H9 (cell line): ENCODE data around the gene GPRC5A. TPM values are rescaled to one million over a fixed set of nuclear protein-coding genes. Genes with fewer than 3 reads are reported as not detected.

ENCODE experiments used
- DNase-seq: peaks from one replicate; pipeline ENCODE4 v3.0.0-alpha.2; 2017
- H2AFZ ChIP-seq: one replicate; pipeline ENCODE4 v1.6.1; 2013; ENCODE audit warnings: mild to moderate bottlenecking, low read length, control low read depth, moderate library complexity
- H2AK5ac ChIP-seq: 2 replicates; pipeline ENCODE4 v1.6.1; 2013; ENCODE audit warnings: low read length, control low read depth, mixed read lengths; ENCODE audit not compliant: insufficient read length
- H2BK120ac ChIP-seq: one replicate; pipeline ENCODE4 v1.6.1; 2013; ENCODE audit warnings: low read depth, mild to moderate bottlenecking, low read length, control low read depth, inconsistent platforms; ENCODE audit not compliant: poor library complexity, severe bottlenecking
- H2BK12ac ChIP-seq: 2 replicates; pipeline ENCODE4 v1.6.1; 2013; ENCODE audit warnings: low read length, control low read depth, mixed read lengths, low read depth; ENCODE audit not compliant: insufficient read length
- H2BK15ac ChIP-seq: 2 replicates; pipeline ENCODE4 v1.6.1; 2013; ENCODE audit warnings: low read depth, low read length, control low read depth
- H2BK20ac ChIP-seq: one replicate; pipeline ENCODE4 v1.6.1; 2013; ENCODE audit warnings: low read depth, mild to moderate bottlenecking, low read length, control low read depth, inconsistent platforms; ENCODE audit not compliant: poor library complexity, severe bottlenecking
- H2BK5ac ChIP-seq: 2 replicates; pipeline ENCODE4 v1.6.1; 2013; ENCODE audit warnings: low read length, control low read depth, mixed read lengths; ENCODE audit not compliant: insufficient read length
- H3K14ac ChIP-seq: 2 replicates; pipeline ENCODE4 v1.6.1; 2013; ENCODE audit warnings: low read length, control low read depth; ENCODE audit not compliant: insufficient read depth
- H3K18ac ChIP-seq: 2 replicates; pipeline ENCODE4 v1.6.1; 2013; ENCODE audit warnings: low read depth, mild to moderate bottlenecking, mixed read lengths, low read length, control low read depth; ENCODE audit not compliant: insufficient read length
- H3K23ac ChIP-seq: 2 replicates; pipeline ENCODE4 v1.6.1; 2013; ENCODE audit warnings: low read length, control low read depth, mixed read lengths, low read depth; ENCODE audit not compliant: insufficient read length
- H3K23me2 ChIP-seq: 2 replicates; pipeline ENCODE4 v1.6.1; 2013; ENCODE audit warnings: low read depth, mild to moderate bottlenecking, mixed read lengths, low read length, control low read depth; ENCODE audit not compliant: insufficient read length, poor library complexity, severe bottlenecking
- H3K27ac ChIP-seq: 2 replicates; pipeline ENCODE4 v1.5.1; 2013; ENCODE audit warnings: low read length, control low read depth, mixed read lengths, low read depth; ENCODE audit not compliant: insufficient read length
- H3K27me3 ChIP-seq: 2 replicates; pipeline ENCODE4 v1.6.1; 2013; ENCODE audit warnings: low read length, control low read depth, inconsistent platforms; ENCODE audit not compliant: insufficient read depth
- H3K4ac ChIP-seq: 2 replicates; pipeline ENCODE4 v1.6.1; 2013; ENCODE audit warnings: low read depth, mild to moderate bottlenecking, control low read depth, inconsistent platforms, low read length, moderate library complexity
- H3K4me1 ChIP-seq: 2 replicates; pipeline ENCODE4 v1.6.1; 2013; ENCODE audit warnings: low read length, control low read depth, inconsistent platforms; ENCODE audit not compliant: insufficient read depth
- H3K4me2 ChIP-seq: 2 replicates; pipeline ENCODE4 v1.6.1; 2013; ENCODE audit warnings: low read length, control low read depth, mixed read lengths; ENCODE audit not compliant: insufficient read length, insufficient read depth
- H3K56ac ChIP-seq: 2 replicates; pipeline ENCODE4 v1.6.1; 2013; ENCODE audit warnings: low read depth, mild to moderate bottlenecking, mixed read lengths, low read length, control low read depth; ENCODE audit not compliant: insufficient read length
- H3K79me1 ChIP-seq: 2 replicates; pipeline ENCODE4 v1.6.1; 2013; ENCODE audit warnings: low read depth, mild to moderate bottlenecking, moderate library complexity, low read length, control low read depth, inconsistent platforms; ENCODE audit not compliant: insufficient read depth, poor library complexity, severe bottlenecking
- H3K79me2 ChIP-seq: 2 replicates; pipeline ENCODE4 v1.6.1; 2013; ENCODE audit warnings: low read length, control low read depth, inconsistent platforms; ENCODE audit not compliant: insufficient read depth
- H3K9ac ChIP-seq: 2 replicates; pipeline ENCODE4 v1.6.1; 2013; ENCODE audit warnings: low read length, control low read depth, mixed read lengths; ENCODE audit not compliant: insufficient read length; ENCODE audit errors: extremely low read depth
- H3K9me3 ChIP-seq: one replicate; pipeline ENCODE4 v1.6.1; 2013; ENCODE audit warnings: low read depth, low read length, inconsistent platforms; ENCODE audit not compliant: control insufficient read depth
- H3T11ph ChIP-seq: one replicate; pipeline ENCODE4 v1.6.1; 2013; ENCODE audit warnings: mild to moderate bottlenecking, low read length, control low read depth, inconsistent platforms
- H4K20me1 ChIP-seq: one replicate; pipeline ENCODE4 v1.6.1; 2013; ENCODE audit not compliant: control insufficient read depth, insufficient read length, insufficient read depth
- H4K5ac ChIP-seq: 2 replicates; pipeline ENCODE4 v1.6.1; 2013; ENCODE audit warnings: low read depth, mild to moderate bottlenecking, mixed read lengths, low read length, control low read depth; ENCODE audit not compliant: insufficient read length
- H4K8ac ChIP-seq: replicated peaks from 2 replicates; pipeline ENCODE4 v1.6.1; 2013; ENCODE audit warnings: low read length, control low read depth, mixed read lengths, low read depth; ENCODE audit not compliant: insufficient read length
- H4K91ac ChIP-seq: 2 replicates; pipeline ENCODE4 v1.6.1; 2013; ENCODE audit warnings: low read depth, mild to moderate bottlenecking, moderate library complexity, mixed read lengths, low read length, control low read depth; ENCODE audit not compliant: insufficient read length
- H3K27ac Mint-ChIP-seq, 3 experiments: 2 replicates in 2 of 3; 3 replicates in 1 of 3; pipeline ENCODE4 v1.8.0; 2020 to 2021; ENCODE audit warnings: mixed read lengths in 3 of 3, mild to moderate bottlenecking in 1 of 3, moderate library complexity in 1 of 3
- H3K27me3 Mint-ChIP-seq: 2 replicates; pipeline ENCODE4 v1.8.0; 2021; ENCODE audit warnings: low read depth, mild to moderate bottlenecking, moderate library complexity, mixed read lengths
- H3K36me3 Mint-ChIP-seq, 3 experiments: 2 replicates in 2 of 3; 3 replicates in 1 of 3; pipeline ENCODE4 v1.8.0; 2020 to 2021; ENCODE audit warnings: low read depth in 3 of 3, mixed read lengths in 3 of 3; ENCODE audit not compliant: insufficient read depth in 1 of 3
- H3K4me1 Mint-ChIP-seq, 2 experiments: 2 replicates each; pipeline ENCODE4 v1.8.0; 2020; ENCODE audit warnings: mixed read lengths in 2 of 2
- H3K4me3 Mint-ChIP-seq, 2 experiments: 2 replicates in 1 of 2; 3 replicates in 1 of 2; pipeline ENCODE4 v1.8.0; 2020 to 2021; ENCODE audit warnings: mild to moderate bottlenecking in 2 of 2, mixed read lengths in 2 of 2, moderate library complexity in 1 of 2
- H3K9me3 Mint-ChIP-seq, 2 experiments: 2 replicates in 1 of 2; 3 replicates in 1 of 2; pipeline ENCODE4 v1.8.0; 2020; ENCODE audit warnings: mild to moderate bottlenecking in 2 of 2, mixed read lengths in 2 of 2, moderate library complexity in 1 of 2
- CTCF ChIP-seq: fragments of 200-600 bp; sonication (generic); conservative IDR thresholded peaks from 3 replicates; pipeline ENCODE4 v1.8.0; 2021; ENCODE audit warnings: antibody characterized with exemption, mild to moderate bottlenecking
- WGBS: extraction: QIAGEN DNeasy Blood & Tissue Kit; methylation state at CpG from one replicate; pipeline ENCODE4 v1.1.7; 2013; ENCODE audit warnings: missing lambda C conversion rate, low lambda C conversion rate, mixed read lengths; ENCODE audit not compliant: insufficient read length; ENCODE audit errors: extremely low coverage; 5-methylcytosine and 5-hydroxymethylcytosine counted together
- total RNA-seq: library from RNA; stranded (reverse); gene quantifications from 2 replicates; pipeline ENCODE4 v1.2.1, GENCODE V29; 2021

GPRC5A gene
- total RNA-seq, 1 experiment from 2014 or later: 0.09 TPM

GRCh38 chr12:12925388-12925787 is 34.0 kb downstream of the GPRC5A start:
- Histone ChIP-seq H3K9ac (no peak overlapping the region), H4K5ac (no peak overlapping the region), H2BK120ac (no peak overlapping the region), H3K23me2 (no peaks in the 10 kb centered on the region), H2BK20ac (no peak overlapping the region), H3K79me2 (no peaks in the 10 kb centered on the region), H2AFZ (no peak overlapping the region), H3K4ac (no peak overlapping the region), H4K8ac (no peak overlapping the region), H3K4me1 (peaks cover 3% of the 10 kb centered on the region; the same call in 1 of the 2 replicates), H4K91ac (no peak overlapping the region), H2BK5ac (no peak overlapping the region), H3K27me3 (no peaks in the 10 kb centered on the region), H3K79me1 (no peaks in the 10 kb centered on the region), H3K14ac (no peak overlapping the region), H3K4me2 (no peak overlapping the region), H3K27ac (no peak overlapping the region), H3K56ac (no peak overlapping the region), H3K9me3 (no peaks in the 10 kb centered on the region), H2AK5ac (no peak overlapping the region), H3T11ph (no peak overlapping the region), H3K18ac (no peak overlapping the region), H2BK15ac (no peak overlapping the region), H2BK12ac (no peak overlapping the region), H3K23ac (no peak overlapping the region), H4K20me1 (no peaks in the 10 kb centered on the region)
- H3K4me1 Mint-ChIP-seq: peaks cover 10 to 11% of the 10 kb centered on the region in 2 experiments
- peaks cover 0 to 8% (median 3%) of the 10 kb centered on the region in 3 experiments; a peak in 3 of 7 replicates for H3K36me3 Mint-ChIP-seq
- DNase-seq: no peak
- no CpG with 5 or more reads among the region's 1 CpG for WGBS
- peaks cover 5 to 10% of the 10 kb centered on the region in 2 experiments; a peak in 4 of 5 replicates for H3K9me3 Mint-ChIP-seq
- no peaks in the 10 kb centered on the region; the same call in 1 of the 2 replicates for H3K27me3 Mint-ChIP-seq
- no peak for TF ChIP-seq CTCF
- H3K4me3 Mint-ChIP-seq: no peak overlapping the region
- H3K27ac Mint-ChIP-seq: no peak overlapping the region
